COLO668 (cell line): ENCODE measurements around the gene HPCAL1.

Source experiments
- DNase-seq: peaks from one replicate; lab custom pipeline; 2025; ENCODE audit not compliant: unreplicated experiment; lab: John Stamatoyannopoulos, UW

The HPCAL1 gene

DNA sequence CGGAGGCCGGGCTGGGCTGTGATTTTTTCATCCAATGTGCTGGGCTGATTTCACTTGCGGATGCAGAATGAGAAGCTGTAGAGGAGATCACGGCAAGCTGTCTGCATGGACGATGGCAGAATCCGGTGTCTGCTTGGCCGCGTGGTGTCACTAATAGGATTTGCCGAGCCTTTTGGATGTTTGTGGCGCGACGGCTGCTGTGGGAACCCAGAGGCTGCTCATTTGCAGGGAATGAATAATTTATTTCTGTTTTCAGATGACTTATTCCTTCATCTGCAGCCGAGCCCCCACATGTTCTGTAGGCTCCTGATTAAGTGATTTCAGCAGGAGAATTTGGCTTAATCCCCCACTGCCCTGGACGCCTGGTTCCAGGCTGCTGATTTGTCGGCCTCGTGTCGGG is 82.8 kb downstream of the HPCAL1 start:
- no peak for DNase-seq

DNA sequence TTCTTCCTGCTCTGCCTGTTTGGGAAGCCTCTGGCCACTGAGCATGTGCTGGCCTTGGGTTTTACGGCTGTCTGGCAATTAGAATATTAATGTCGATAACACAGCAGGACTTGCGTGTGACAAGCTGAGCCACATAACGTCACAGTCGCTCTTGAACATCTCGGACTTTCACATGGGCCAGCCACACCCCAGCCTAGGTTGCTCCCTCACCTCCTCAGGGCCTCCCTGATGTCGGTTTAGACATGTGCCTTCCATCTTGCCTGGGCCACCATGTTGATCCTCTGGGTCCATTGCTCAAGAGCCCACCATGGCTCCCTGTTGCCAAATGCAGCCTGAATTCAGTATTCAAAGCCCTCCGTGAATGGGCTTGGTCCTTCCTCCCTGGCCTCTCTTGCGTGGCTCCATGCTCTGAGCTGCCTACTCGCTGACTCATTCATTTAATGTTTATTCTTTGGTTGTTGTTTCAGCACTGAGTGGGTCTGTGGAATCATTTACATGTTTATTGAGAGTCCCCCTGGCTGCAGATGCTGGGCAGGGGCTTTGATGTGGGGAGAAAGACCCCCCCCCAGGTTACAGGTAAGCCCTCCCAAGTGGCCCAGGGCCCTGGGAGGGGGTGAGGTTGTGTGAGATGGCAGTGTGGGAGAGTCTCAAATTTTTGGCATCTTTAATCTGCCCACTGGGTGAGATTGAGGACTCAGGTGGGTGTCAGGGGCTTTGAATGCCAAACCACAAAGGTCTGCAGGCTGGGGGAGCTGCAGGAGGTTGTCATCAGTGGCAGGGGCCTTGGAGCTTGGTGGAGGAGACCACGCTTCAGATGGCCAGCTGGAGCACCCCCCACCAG is 83.4 kb downstream of the HPCAL1 start:
- DNase-seq, result peak; percentile 17

DNA sequence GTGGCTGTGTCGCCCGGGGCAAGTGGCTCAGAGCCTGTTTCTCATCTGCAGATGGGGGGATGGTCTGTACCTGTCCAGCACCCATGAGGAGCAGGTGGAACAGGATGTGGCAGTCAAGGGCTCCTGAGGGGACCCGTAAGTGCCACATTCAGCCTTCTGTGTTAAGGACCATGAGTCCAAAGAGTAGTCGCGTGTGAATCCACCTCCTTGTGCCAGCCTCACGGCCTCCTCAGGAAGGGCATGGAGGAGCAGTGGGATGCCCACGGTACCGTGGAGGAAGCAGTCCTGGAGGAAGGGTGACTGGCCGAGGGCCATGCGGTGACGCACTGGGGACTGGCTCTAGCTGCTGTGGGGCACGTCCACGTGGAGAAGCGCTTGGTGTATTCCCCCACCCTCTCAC is 84.3 kb downstream of the HPCAL1 start:
- peak; percentile 59 for DNase-seq

DNA sequence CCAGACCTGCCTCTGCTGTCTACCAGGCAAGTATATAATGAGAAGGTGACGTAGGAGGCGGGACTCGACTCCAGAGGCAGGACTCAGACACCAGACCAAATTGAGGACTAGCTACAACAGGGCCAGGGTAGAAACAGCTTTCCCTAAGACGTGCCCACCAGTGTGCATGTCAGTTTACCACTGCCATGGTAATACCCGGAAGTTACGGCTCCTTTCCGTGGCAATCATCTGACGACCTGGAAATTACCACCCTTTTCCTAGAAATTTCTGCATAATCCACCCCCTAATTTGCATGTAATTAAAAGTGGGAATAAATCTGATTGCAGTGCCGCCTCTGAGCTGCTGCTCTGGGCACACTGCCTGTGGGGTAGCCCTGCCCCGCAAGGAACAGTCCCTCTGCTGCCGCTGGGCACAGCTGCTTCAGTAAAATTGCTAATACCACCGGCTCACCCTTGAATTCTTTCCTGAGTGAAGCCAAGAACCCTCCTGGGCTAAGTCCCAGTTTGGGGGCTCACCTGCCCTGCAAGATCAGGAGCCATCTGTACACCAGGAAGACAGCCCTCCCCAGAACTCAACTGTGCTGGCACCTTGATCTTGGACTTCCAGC is 86.4 kb downstream of the HPCAL1 start:
- no peak for DNase-seq

DNA sequence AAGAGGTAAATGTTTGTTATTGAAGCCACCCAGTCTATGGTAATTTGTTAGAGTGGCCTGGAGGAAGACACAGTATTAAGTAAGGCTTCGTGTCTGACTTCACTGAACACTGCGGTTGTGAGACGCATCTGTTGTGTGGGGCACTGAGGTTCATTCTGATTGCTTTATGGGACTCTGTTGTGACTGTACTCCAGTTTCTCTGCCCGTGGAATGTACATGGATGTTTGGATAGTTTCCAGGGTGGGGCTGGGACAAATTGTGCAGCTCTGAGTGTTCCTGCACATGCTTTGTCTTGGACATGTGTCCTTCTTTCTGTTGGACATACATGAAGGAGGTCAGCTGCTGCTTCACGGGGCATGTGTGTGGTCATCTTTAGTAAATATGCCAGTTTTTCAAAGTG is 86.9 kb downstream of the HPCAL1 start:
- DNase-seq, result no peak

DNA sequence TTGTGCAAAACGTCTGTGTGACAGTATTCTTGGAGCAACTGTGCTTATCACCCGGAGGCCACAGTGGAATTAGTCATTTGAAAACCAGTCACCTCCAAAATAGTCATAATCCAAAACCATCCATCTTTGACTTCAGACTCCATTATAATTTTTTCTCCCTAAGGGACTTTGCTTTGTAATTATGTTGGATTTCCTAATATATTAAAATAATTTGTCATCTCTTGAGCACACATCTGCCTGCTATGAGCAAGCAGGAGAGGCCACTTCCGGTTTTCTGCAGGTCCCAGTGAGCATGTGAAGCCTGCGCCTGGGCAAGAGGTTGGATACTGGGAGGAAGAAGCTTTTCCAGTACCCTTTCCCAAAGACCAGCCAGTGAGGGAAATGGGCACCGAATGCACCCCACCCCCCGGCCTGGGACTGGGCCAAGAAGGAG is 87.7 kb downstream of the HPCAL1 start:
- DNase-seq, result no peak

DNA sequence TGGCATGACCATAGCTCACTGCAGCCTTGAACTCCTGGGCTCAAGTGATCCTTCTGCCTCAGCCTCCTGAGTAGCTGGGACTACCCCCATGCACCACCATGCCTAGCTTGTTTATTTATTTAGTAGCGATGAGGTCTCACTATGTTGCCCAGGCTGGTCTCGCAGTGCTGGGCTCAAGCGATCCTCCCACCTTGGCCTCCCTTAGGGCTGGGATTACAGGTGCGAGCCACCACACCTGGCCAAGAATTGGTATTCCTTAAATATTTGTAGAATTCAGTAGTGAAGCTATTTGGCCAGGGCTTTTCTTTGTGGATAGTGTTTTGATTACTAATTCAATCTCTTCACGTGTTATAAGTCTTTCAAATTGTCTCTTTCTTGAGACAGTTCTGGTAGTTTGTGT is 89.4 kb downstream of the HPCAL1 start:
- no peak for DNase-seq

DNA sequence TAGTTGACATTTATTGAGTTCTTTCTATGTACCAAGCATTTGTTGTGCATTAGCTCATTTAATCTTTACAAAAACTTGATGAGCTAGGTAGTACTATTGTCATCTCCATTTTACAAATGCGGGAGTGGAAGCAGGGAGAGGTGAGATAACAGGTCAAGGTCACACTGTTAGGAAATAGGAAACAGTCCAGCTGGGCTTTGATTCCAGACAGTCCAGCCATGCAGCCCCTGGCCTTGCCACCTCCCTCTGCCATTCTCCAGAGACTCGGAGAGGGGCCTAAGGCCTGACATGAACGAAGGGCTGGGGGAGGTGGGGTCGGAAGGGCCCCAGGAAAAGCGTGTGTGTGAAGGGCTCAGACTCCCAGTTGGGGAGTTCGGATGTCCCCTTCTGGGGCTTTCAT is 89.8 kb downstream of the HPCAL1 start:
- no peak for DNase-seq

DNA sequence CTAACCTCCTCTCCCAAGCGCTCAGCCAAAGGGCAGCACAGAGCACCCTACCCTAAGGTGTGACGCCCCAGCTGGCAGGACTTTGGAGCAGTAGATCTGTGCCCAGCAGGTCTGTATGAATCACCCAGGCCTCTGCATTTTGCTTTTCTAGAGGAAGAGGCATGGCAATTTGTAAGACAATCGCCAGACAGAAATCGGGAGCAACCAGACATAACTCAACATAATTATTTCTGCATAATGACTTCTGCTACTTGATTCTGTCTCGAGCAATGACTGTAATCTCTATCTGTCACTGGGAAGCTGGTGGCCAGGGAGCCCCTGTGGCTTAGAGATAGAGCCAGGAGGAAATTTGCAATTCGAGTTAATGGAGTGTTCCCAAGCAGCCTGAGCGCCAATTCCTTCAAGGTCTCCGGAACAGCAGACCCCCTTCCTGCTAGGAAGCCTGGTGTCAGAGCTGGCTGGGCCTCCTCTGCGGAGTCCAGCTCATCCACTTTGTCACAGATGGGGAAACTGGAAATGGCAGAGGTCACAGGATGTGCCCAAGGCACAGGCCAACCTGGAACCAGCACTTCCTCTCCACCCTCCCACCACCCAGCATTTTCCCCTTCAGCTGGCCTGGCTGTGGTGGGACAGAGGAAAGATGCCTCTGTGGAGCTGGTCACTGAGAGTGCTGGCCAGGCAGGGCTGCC is 90.4 kb downstream of the HPCAL1 start:
- DNase-seq, result no peak

DNA sequence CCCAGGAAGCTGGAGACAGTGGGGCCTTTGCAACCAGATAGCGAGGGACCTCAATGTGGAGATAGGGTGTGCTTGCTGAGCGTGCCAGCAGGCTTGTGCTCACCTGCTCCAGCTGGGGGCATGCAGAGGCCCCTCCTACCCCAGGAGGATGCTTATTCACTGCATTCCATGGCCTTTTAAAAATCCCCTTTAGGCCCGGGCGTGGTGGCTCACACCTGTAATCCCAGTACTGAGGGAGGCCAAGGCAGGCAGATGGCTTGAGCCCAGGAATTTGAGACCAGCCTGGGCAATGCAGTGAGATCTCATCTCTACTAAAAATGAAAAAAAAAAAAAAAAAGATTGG is 90.9 kb downstream of the HPCAL1 start:
- DNase-seq, result no peak

DNA sequence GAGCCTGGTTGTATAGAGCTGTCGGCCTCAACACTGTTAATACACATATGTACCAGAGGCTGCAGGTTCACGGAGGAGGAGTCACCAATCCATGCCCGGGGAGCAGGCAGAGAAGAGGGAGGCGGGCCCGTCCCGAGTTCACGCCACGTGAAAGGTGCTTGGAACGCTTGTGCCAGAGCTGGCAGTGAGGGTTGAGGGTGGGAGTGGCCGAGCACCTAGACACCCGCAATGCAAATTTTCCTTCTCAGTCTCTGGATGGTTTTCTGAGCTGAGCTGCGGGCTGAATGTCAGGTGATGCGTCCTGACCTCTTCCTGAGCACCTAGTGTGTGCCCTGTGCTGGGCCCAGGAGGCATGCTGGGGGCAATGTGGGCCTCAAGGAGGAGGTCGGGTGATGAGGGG is 93.2 kb downstream of the HPCAL1 start:
- DNase-seq, result no peak

DNA sequence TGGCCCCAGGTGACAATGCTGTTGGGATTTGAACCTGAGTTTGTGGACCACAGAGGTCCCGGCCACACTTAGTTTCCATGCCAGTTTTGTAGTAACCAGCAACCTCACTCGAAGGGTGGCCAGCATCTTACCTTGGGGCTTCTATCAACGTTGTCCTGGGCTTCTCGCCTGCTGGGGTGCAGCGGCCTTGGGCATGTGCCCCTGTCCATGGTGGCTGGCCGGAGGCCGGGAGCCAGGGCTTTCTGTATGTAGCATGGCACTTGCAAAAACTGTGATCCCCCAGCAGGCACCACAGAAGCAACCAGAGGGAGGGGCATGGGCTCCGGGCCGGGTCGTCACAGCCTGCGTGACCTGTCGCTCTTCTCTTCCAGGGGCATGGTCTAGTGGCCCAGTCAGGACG is 93.8 kb downstream of the HPCAL1 start:
- DNase-seq, result no peak

DNA sequence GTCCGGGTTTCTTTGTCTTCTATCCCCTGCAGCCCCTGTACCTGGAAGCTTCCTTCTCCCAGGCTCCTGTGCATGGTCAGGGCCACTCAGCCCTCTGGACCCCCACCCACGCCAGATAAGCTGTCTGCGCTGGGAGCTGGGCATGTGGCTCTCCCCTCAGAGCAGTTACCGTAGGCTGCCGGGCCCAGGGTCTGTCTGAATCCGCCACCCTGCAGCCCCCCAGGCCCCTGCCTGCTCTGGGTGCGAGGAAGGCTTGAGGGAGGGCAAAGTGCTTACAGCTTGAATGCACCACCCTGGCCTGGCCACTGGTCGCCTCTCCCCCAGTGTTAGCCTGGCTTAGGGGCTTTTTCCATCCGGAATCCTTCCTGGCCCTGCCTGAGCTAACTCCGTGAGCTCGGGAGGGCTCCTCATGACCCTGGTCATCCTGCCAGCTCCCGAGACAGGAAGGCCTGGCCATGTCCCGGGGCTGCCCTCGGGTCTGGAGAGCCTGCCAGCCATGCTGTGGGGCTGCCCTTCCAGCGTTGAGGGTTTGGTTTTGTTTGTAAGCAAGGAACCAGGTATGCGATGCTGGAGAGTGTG is 94.7 kb downstream of the HPCAL1 start:
- DNase-seq, result no peak

DNA sequence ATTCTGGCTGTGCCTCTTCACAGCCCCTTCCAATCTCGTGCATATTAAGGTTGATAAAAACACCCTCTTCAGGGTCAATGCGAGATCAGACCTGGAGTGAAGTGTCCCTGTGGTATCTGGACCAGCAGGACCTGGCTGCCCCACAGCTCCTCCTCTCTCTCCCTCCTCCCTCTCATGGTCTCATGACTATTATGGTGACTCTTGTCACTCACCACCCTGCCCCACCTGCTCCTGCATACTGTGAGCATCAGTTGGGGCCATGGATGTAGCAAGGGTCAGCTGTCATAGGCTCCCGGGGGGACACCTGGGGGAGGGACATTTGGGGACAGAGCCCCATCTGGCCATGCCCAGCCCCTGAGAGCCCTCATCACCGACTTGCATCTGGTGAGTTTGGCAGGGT is 95.2 kb downstream of the HPCAL1 start:
- no peak for DNase-seq

DNA sequence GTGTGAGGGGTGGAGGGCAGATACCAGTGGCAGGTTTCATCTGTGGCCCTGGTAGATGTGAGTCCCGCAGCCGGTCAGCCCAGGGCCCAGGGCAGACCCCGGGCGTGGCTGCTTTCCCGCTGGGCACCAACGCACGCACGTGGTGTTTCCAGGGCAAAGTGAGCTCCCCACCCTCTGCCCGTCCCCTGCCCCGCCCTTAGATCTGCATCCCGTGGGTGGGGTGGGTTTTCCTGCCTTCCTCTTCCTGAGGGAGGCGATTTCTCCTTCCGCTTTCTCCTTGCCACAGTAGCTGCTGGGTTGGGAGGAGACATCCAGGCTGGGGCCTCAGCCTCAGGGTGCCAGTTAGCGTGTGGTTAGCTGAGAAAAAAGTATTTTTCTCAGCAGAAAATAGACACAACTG is 95.8 kb downstream of the HPCAL1 start:
- no peak for DNase-seq

DNA sequence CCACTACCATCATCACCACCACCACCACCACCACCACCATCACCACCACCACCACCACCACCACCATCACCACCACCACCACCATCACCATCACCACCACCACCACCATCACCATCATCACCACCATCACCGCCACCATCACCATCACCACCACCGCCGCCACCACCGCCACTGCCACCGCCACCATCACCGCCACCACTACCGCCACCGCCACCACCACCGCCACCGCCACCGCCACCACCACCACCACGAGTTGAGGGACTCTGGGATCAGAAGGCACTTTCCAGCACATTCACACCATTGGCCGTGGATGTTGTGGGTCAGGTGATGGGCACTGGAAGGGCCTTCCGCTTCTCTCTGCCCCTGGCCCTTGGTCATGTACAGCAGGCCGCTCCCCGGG is 96.7 kb downstream of the HPCAL1 start:
- no peak for DNase-seq

DNA sequence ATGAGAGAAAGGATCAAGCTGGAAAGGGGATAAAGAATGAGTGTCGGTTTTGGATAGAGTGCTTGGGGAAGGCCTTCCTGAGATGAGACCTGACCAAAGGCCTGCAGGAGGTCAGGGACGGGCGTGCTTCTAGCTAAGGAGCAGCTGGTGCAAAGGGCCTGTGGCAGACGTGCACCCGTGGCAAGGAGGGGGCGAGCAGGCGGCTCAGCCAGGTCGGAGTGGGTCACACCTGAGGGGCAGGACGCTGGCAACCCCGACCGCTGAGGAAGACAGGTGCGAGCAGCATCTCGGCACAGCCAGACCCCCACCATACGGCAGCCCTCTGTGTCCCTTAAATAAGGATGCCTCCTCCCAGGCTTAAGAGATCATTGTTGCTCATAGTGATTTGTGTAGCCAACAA is 97.3 kb downstream of the HPCAL1 start:
- DNase-seq, result no peak

DNA sequence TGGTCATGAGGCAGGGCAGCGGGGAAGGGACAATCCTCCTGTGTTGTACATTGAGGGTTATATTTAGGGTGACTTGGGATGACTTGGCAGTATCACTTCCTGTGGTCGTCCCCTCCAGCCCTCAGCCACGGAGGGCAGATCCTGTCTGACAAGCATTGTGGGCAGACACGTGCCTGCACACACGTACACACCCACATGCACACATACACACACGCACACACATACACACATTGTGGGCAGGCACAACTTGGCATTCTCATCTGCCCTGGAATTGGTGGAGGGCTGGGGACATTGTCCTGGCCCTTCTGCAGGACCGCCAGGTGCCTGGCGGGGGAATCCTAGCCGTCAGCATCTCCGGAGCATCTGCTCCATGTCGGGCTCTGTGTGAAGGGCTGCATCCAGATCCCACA is 97.9 kb downstream of the HPCAL1 start:
- DNase-seq, result no peak

DNA sequence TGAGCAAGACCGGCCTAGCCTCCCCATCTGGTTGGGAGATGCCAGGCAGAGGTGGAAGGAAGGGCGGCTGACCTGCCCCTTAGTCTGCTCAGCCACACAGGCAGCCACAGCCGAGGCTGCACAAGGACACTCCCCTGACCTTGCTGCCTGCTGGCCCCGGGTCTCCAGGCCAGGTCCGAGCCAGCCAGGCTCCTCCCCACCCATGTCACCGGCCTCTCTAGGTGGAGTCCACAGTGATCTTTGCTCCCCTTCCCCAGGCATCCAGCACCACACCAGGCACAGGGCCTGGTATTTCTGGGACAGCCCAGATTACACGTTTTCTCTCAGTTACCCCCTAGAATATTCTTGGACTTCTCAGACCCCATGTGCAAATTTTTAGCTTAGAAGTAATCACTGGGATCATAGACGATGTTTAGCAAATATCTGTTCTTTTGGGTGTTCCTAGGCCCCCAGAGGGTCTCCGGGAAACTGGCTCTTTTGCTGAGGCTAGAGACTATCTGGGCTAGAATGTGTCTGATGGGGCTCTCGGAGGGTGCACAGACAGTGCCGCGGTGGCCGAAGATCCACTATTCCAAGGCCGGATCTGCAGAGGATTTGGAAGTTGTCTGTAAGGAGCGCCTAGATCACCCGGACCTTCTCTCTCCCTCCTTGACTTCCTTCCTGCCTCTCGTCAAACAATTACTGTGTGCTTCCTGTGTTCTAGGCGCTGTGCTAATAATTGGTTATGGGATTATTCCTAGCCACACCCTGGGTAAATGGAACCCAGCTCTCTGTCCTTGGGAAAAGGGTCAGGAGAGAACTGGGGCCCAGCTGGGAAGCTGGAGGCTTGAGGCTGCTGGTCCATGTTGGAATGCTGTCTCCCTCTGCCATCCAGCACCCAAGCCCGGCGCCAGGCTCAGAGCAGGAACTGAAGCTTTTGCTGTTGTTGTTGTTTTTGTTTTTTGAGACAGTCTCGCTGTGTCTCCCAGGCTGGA is 98.6 kb downstream of the HPCAL1 start:
- DNase-seq, result no peak

DNA sequence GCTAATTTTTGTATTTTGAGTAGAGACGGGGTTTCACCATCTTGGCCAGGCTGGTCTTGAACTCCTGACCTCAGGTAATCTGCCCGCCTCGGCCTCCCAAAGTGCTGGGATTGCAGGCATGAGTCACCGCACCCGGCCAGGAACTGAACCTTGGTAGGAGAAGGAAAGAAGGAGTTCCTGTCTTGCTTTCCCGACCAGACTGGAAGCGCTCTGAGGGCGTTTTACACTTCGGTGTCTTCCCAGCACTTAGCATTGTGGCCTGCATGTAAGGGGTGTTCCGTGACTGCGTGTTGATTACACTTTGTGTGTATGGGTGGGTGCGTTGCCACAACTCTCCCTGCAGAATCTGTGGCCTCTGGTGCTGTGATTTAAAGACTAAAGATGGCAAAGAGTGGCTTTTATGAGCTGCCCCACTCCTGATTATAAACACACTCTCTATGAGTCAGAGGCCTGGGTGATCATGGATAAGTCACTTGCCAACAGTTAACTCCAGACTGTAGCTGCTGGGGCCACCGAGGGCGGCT is 99.4 kb downstream of the HPCAL1 start:
- no peak for DNase-seq
